ENCODE data around the gene GAREM1.
A peak's percentile ranks its signal among the peaks of the same experiment; 100 is the strongest.
"Not testable (repeated sequence)": the region's sequence is repeated elsewhere in the genome, so short reads cannot be mapped to it uniquely, and the experiment has no call there.

GAREM1 gene

GRCh38 chr18:32470714-32471633, at the start of gene GAREM1:
Gene GAREM1, minus strand, starts transcription at chr18:32470882. Its CDS starts 454 bp downstream, at chr18:32470428.
- DNase-seq = peak; percentile 39 to 97 (median 92)

DNA sequence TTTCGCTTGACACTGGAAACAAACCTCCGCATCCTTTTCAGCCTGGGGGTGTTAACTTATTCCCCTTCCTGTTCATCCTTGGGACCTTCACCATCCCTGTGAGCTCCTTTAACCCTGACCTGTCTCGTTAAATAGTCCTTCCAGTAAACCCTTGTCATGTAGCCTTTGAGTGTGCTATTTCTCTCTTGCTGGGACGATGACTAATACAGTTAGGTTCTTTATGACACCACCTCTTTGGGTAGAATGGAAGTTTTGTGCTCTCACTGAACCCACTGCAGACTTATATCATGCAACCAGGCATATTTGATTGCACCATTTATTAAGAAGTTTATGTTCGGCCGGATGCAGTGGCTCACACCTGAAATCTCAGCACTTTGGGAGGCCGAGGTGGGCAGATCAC, 40.5 kb upstream of the GAREM1 start:
- no peak for DNase-seq

GRCh38 chr18:32509111-32509510, 38.4 kb upstream of the GAREM1 start:
- DNase-seq = no peak

DNA sequence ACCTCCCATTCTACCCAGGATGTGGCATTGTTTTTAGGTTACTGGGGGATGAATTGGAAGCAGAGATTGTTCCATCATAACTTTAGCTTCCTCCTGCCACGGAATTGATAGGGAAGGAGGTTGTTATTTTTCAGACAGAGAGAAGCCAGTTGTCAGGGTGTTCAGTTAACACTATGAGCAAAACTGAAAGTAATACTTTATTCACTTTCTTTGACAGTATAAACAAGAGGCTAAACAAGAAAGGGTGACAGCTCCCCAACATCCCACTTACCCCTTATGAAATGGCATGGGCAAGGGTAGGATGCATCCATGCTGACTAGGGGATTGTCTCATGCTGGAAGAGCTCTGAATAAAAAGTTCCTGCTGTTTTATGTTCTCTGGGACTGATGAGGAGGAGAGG, 36.4 kb upstream of the GAREM1 start:
- DNase-seq = no peak

DNA sequence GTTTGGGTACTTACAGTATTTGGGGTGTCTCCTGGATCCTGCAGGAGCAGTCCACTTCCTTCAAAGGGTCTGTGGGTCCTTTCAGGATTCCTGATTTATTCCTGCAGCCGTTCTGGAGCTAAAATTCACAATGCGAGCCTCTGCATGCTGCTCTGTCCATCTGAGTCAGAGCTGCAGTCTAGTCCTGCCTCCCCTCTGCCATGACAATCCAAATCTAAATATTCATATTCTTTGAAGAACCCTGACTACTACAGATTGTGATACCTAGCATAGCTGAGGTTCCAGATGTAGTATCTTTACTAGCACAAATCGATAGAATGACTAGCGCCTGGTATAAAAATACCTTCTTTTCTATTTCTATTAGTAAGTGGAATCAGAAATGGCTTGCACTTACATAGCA, 31.3 kb upstream of the GAREM1 start:
- DNase-seq = no peak

- DNase-seq = not testable (repeated sequence)
These were observed 30.6 kb upstream of the GAREM1 start for GRCh38 chr18:32501242-32501641.

DNA sequence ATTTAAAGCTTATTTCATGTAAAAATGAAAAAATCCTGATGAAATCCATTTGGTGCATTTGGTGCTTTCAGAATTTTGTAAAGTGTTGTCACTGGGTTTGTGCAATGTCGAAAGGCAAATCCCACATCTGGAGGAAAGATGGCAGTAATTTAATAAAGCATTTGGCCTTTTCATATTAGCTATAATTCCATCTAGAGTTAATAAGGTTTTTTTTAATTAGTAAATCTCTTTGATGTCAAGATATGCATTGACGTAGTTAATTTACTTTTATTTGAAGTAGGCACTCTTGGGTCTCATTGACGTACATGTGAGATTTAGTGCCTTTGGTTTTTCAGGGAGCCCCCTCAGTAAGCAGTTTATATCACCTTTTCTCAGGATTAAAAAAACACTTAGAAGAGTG, 12.3 kb upstream of the GAREM1 start:
- DNase-seq = no peak

DNA sequence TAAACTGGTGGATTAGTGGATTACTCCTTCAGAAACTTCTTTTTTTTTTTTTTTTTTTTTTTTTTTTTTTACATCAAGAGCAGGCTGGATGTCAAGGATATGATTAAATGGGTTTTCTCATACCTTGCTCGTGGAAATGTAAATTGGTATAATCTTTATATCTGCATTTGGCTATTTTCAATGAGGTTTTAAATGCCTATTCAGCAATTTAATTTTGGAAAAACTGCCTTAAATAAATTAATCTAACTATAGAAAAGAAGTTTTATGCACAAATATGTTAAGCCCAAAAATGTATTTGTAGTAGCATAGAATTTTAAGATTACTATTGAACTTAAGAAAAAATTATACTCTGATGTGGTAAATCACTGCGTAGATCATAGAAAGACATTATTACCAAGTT, 11.4 kb upstream of the GAREM1 start:
- no peak for DNase-seq

GRCh38 chr18:32480581-32480980, 9.9 kb upstream of the GAREM1 start:
- DNase-seq = no peak

DNA sequence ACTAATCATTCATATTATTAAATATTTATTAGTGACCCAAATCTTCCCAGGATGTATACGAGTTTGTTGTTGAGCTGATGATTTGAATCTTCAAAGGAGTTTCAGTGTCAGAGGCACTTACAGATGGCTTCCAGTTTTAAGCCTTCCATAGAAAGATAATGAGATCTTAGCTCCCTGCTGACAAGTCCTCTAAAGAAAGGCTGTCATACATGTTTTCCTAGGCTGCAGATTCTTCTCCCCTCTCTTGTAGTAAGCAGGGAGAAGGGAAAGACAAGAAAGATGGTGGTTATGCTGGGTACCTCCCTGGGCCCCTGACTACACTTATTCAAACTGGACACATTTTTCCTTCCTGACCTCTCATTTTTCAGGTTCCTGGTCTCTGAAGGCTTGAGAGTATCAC, 8.1 kb upstream of the GAREM1 start:
- DNase-seq = no peak

DNA sequence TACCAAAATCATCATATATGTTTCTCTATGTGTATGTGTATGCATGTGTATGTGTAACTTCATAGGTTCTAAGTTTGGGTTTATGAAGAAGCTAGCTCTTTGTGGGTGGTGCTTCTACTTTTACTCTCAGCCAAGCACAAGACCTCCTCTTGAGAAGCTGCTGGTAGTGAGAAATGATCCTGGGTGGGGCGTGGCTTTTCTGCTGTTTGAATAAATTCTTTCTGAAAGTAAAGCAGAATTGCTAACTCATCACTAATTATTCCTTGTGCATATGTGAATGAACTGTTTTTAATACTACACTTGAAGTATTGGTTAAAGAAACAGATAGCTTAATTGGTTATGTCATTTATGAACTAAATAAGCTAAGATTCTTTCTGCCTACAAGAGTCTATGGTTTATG, 7.6 kb upstream of the GAREM1 start:
- no peak for DNase-seq

DNA sequence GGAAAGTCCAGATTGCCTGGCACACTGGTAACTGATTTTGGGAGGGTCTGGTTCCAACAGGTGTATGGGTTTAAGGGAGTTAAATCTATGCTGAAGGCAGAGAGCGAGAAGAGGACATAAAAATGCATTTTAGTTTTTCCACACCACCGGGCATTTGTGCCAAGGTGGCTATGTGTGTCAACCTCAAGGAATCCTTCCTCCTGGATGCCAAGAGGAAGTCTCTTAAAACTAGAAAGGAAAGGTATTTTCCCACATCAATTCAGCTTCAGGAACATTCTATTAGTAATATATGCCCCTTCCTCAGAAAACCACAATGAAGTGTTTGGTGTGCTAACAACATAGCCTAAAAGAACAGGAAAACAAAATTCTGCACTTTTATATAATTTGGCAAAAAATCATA, 5.4 kb upstream of the GAREM1 start:
- DNase-seq = no peak

DNA sequence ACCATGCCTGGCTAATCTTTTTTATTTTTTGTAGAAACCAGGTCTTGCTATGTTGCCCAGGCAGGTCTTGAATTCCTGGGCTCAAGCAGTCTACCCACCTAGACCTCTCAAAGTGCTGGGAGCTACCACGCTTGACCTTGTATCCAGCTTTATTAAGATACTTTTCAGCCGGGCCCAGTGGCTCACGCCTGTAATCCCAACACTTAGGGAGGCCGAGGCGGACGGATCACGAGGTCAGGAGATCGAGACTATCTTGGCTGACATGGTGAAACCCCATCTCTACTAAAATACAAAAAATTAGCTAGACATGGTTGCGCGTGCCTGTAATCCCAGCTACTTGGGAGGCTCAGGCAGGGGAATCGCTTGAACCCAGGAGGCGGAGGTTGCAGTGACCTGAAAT, 4.4 kb upstream of the GAREM1 start:
- DNase-seq = not testable (repeated sequence)

GRCh38 chr18:32473325-32473724, 2.6 kb upstream of the GAREM1 start:
- no peak for DNase-seq

GRCh38 chr18:32472841-32473240, 2.2 kb upstream of the GAREM1 start:
- no peak for DNase-seq

DNA sequence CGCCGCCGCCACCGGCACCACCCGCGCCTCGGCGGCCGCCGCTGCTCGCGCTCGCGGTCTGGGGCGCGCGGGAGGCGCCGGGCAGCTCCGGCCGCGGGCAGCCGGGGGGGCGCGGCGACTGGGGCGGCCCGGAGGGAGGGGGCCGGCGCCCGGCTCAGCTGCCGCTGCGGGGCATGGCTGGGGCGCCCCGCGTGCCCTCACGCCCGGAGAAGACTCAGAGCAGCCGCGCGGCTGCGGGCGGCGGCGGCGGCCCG, 295 bp downstream of the GAREM1 start:
- DNase-seq = peak in 1 of 56 donors; percentile 57

GRCh38 chr18:32469691-32470459, 807 bp downstream of the GAREM1 start:
- DNase-seq = peak in 35 of 56 donors; percentile 15 to 73 (median 44)

GRCh38 chr18:32469190-32469651, 1.5 kb downstream of the GAREM1 start:
- peak in 46 of 56 donors; percentile 7 to 58 (median 29) for DNase-seq

GRCh38 chr18:32468147-32468845, 2.4 kb downstream of the GAREM1 start:
- DNase-seq = peak in 3 of 56 donors; percentile 1 to 10 (median 7)

GRCh38 chr18:32461709-32462272, 8.9 kb downstream of the GAREM1 start:
- no peak for DNase-seq

DNA sequence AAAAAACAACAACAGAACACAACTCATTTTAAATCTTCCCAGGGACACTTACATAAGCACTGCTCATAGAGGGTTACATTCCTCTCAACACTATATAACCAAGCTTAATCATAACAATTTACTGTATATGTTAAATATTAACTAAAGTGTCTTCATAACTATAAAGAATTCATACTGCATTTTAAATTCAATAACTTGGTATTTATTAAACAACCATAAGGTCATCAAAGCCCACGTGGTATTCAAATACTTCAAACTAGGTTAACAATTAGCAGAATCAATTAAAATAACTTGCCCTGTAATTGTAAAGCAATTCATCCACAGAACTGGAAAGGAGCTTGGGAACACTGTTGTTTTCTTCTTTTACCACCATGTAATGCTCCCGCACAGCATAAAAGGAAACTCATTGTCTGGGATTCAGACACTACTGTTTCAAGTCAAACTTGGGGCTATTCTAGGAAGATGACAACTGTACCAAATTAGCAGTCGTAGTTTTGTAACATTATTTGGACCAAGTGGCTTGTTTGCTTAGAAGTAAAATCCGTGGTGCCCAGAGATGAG, 10.4 kb downstream of the GAREM1 start:
- DNase-seq = no peak

All from nucleus accumbens (tissue), 56 donors.